Bronchial epithelial cell (primary cell): ENCODE measurements around the gene OSBPL8. TPM values are rescaled to one million over a fixed set of nuclear protein-coding genes. Genes with fewer than 3 reads are reported as not detected.
"Not testable (repeated sequence)": the region's sequence is repeated elsewhere in the genome, so short reads cannot be mapped to it uniquely, and the experiment has no call there.

Experiments
- DNase-seq: peaks from one replicate; pipeline ENCODE4 v3.0.0-alpha.2; 2010; ENCODE audit warnings: low read depth
- FAIRE-seq: peaks from 2 replicates; lab custom pipeline; 2011; peaks lifted over from hg19 to GRCh38; lab: Jason Lieb, UNC
- H3K27me3 ChIP-seq: 2 replicates; pipeline ENCODE4 v1.5.1; 2011; ENCODE audit warnings: low read length; ENCODE audit not compliant: control insufficient read depth, insufficient read depth
- H3K36me3 ChIP-seq: 2 replicates; pipeline ENCODE4 v1.5.1; 2011; ENCODE audit warnings: low read length; ENCODE audit not compliant: control insufficient read depth, insufficient read depth
- H3K4me3 ChIP-seq: 2 replicates; pipeline ENCODE4 v1.5.1; 2011; ENCODE audit warnings: mild to moderate bottlenecking, low read depth, low read length, control low read depth
- total RNA-seq: library from RNA; depleted of rRNA; stranded (reverse); fragments of >200 nt; gene quantifications from 2 replicates; pipeline ENCODE4 v1.2.1, GENCODE V29; 2014
- TF ChIP-seq, protein P1 (sequence below): IDR thresholded peaks from 2 replicates; pipeline ENCODE4 v1.5.1; 2011; ENCODE audit warnings: mild to moderate bottlenecking, moderate library complexity, low read length, control low read depth, inconsistent platforms; ENCODE audit not compliant: insufficient read depth, severe bottlenecking

The OSBPL8 gene
- total RNA-seq, 1 donor from 2014 or later, result 63.7 TPM

DNA sequence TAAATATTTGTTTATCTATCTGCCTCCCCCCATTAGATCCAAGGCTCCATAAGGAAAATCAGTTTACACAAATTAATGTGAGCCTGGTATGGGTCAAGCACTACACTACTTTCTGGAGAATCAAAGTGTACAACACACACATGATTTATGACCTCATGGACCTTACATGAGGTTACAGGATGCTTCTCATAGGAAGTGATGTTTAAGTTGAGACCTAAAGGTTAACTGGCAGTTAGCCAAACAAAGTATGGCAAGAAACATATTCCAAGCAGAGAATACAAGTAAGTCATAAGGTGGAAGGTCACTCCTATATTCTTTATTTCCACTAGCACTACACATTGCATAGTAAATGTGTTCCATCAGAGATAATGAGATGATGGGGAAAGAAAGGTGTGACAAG, 39.2 kb downstream of the OSBPL8 start:
- TF ChIP-seq, protein P1, sequence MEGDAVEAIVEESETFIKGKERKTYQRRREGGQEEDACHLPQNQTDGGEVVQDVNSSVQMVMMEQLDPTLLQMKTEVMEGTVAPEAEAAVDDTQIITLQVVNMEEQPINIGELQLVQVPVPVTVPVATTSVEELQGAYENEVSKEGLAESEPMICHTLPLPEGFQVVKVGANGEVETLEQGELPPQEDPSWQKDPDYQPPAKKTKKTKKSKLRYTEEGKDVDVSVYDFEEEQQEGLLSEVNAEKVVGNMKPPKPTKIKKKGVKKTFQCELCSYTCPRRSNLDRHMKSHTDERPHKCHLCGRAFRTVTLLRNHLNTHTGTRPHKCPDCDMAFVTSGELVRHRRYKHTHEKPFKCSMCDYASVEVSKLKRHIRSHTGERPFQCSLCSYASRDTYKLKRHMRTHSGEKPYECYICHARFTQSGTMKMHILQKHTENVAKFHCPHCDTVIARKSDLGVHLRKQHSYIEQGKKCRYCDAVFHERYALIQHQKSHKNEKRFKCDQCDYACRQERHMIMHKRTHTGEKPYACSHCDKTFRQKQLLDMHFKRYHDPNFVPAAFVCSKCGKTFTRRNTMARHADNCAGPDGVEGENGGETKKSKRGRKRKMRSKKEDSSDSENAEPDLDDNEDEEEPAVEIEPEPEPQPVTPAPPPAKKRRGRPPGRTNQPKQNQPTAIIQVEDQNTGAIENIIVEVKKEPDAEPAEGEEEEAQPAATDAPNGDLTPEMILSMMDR, result no peak
- DNase-seq (no peak), FAIRE-seq (no peak)
- Histone ChIP-seq H3K4me3 (no peak overlapping the region), H3K36me3 (no peaks in the 10 kb centered on the region), H3K27me3 (no peaks in the 10 kb centered on the region)

DNA sequence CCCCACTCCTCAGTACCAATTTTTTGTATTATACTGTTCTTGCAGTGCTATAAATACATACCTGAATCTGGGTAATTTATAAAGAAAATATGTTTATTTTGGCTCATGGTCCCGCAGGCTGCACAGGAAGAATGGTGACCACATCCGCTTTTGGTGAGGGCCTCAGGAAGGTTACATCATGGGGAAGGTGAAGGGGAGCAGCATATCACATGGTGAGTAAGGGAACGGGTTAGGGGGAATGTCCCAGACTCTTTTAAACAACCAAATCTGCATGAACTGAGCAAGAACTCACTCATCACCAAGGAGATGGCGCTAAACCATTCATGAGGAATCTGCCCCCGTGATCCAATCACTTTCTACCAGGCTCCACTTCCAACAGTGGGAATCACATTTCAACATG, 40.0 kb downstream of the OSBPL8 start:
- FAIRE-seq, result no peak
- Histone ChIP-seq H3K27me3 (no peaks in the 10 kb centered on the region), H3K4me3 (no peak overlapping the region), H3K36me3 (no peaks in the 10 kb centered on the region)
- TF ChIP-seq, protein P1, result no peak
- no peak for DNase-seq

DNA sequence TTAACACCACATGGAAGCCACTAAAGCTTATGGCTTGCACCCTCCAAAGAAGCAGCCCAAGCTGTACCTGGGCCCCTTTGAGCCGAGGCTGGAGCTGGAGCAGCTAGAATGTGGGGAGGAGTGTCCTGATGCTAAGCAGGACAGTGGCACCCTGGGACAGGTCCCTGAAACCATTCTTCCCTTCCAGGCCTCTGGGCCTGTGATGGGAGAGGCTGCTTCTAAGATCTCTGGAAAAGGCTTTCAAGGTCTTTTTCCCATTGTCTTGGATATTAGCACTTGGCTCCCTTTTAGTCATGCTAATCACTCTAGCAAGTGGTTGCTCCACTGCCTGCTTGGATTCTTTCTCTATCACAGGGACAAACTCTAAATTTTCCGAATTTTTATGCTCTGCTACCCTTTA, 40.9 kb downstream of the OSBPL8 start:
- no peak for DNase-seq
- Histone ChIP-seq H3K36me3 (no peaks in the 10 kb centered on the region), H3K27me3 (no peaks in the 10 kb centered on the region), H3K4me3 (no peak overlapping the region)
- TF ChIP-seq, protein P1, result no peak
- no peak for FAIRE-seq

DNA sequence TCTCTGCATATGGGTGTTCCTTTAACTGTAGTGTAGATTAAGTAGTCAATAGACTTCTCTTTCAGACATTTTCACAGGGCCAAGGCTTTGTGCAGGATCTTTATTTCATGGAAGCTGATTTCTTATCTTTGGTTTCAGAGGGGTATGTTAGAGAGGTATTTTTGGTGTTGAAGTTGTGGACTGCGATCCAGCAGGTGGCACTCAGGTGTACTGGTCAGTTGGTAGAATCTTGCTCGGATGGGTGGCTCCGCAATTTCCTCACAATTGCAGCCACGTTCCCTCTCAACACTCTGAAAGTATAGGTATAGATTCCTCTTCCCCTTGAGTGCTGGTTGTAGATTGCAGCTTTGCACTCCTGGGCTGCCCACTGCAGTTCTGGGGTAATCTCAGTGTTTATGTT, 44.3 kb downstream of the OSBPL8 start:
- no peaks in the 10 kb centered on the region for H3K27me3 ChIP-seq

GRCh38 chr12:76511116-76511716, 48.4 kb downstream of the OSBPL8 start:
- not testable (repeated sequence) for H3K4me3 ChIP-seq, H3K27me3 ChIP-seq, H3K36me3 ChIP-seq, FAIRE-seq, DNase-seq

More for the DNA sequence above, 44.3 kb downstream of the OSBPL8 start:
- TF ChIP-seq, protein P1, result no peak
- no peaks in the 10 kb centered on the region for H3K36me3 ChIP-seq
- FAIRE-seq (no peak), DNase-seq (no peak)
- no peak overlapping the region for H3K4me3 ChIP-seq

DNA sequence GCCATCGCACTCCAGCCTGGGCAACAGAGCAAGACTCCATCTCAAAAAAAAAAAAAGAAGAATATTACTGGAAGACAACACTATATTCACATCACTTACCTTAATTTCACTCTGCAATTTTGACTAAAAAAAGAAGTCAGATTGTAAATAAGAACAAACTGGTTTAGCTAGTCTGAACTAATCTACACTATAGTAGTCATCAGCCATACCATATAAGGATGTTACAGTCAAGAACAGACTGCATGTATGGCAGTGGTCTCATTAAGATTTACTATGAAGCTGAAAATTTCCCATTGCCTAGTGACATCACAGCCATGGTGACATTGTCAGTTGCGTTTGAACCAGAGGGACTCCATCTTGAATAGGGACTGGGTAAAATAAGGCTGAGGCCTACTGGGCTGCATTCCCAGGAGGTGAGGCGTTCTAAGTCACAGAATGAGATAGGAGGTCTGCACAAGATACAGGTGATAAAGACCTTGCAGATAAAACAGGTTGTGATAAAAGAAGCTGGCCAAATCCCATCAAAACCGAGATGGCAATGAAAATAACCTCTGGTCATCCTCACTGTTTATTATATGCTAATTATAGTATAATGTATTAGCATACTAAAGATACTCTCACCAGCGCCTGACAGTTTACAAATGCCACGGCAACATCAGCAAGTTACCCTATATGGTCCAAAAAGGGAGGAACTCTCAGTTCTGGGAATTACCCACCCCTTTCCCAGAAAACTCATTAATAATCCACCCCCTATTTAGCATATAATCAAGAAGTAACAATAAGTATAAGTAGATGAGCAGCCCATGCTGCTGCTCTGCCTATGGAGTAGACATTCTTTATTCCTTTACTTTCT, 51.2 kb downstream of the OSBPL8 start:
- FAIRE-seq (no peak), DNase-seq (peak; percentile 56)
- no peaks in the 10 kb centered on the region for H3K27me3 ChIP-seq
- no peak overlapping the region for H3K4me3 ChIP-seq
- H3K36me3 ChIP-seq, result no peaks in the 10 kb centered on the region
- TF ChIP-seq, protein P1, result no peak
